GM19193 (cell line): ENCODE data around the gene F12.

Source experiments
- POLR2A ChIP-seq: IDR thresholded peaks from 4 replicates; pipeline ENCODE4 v1.6.1; 2011; ENCODE audit not compliant: insufficient read depth, insufficient read length; ENCODE audit errors: extremely low read depth

The F12 gene

GRCh38 chr5:177440990-177441780, 31.8 kb upstream of the F12 start:
- TF ChIP-seq POLR2A: no peak

GRCh38 chr5:177440211-177440989, 31.0 kb upstream of the F12 start:
- TF ChIP-seq POLR2A: no peak

GRCh38 chr5:177439518-177440053, 30.2 kb upstream of the F12 start:
- TF ChIP-seq POLR2A: no peak

GRCh38 chr5:177438468-177438867, 29.1 kb upstream of the F12 start:
- TF ChIP-seq POLR2A: peak; percentile 39

- no peak for TF ChIP-seq POLR2A
Measured at GRCh38 chr5:177437623-177438022, 28.3 kb upstream of the F12 start.

- TF ChIP-seq POLR2A: no peak
Measured at GRCh38 chr5:177435847-177436536, 26.6 kb upstream of the F12 start.

- TF ChIP-seq POLR2A: peak; percentile 5
Measured at GRCh38 chr5:177434942-177435738, 25.8 kb upstream of the F12 start.

- TF ChIP-seq POLR2A: no peak
Measured at GRCh38 chr5:177434437-177434836, 25.1 kb upstream of the F12 start.

- peak; percentile 17 for TF ChIP-seq POLR2A
Measured at GRCh38 chr5:177433658-177434217, 24.4 kb upstream of the F12 start.

- no peak for TF ChIP-seq POLR2A
Measured at GRCh38 chr5:177432839-177433657, 23.7 kb upstream of the F12 start.

- TF ChIP-seq POLR2A: no peak
Measured at GRCh38 chr5:177432143-177432838, 22.9 kb upstream of the F12 start.

GRCh38 chr5:177431317-177432142, 22.2 kb upstream of the F12 start:
- peak; percentile 59 for TF ChIP-seq POLR2A
